H1 (cell line): ENCODE measurements around the gene PCDHB8. TPM values are rescaled to one million over a fixed set of nuclear protein-coding genes. Genes with fewer than 3 reads are reported as not detected.
A peak's percentile ranks its signal among the peaks of the same experiment; 100 is the strongest.

ENCODE experiments used
- CTCF ChIA-PET: fragments of 300-600 bp; sonication (Branson Sonifier 250); formaldehyde crosslinking; loops from one replicate; lab custom pipeline; 2021; ENCODE audit not compliant: partially characterized antibody; lab: Charles Lee
- POLR2A ChIA-PET: fragments of 300-600 bp; sonication (Branson Sonifier 250); formaldehyde crosslinking; loops from one replicate; lab custom pipeline; 2021; ENCODE audit warnings: inconsistent platforms; ENCODE audit not compliant: partially characterized antibody; lab: Charles Lee
- DNase-seq, 2 experiments: peaks; one replicate each; pipeline versions ENCODE4 v3.0.0 to v3.0.0-alpha.2; 2010 to 2022; ENCODE audit warnings: low spot score in 2 of 2, low read depth in 1 of 2, mixed read lengths in 1 of 2
- FAIRE-seq: peaks from 2 replicates; lab custom pipeline; 2011; peaks lifted over from hg19 to GRCh38; lab: Jason Lieb, UNC
- H2AFZ ChIP-seq: 2 replicates; pipeline ENCODE4 v1.8.1; 2012; ENCODE audit warnings: low read length, inconsistent platforms
- H2AK5ac ChIP-seq: 2 replicates; pipeline ENCODE4 v1.6.1; 2013; ENCODE audit warnings: low read depth, low read length
- H2BK120ac ChIP-seq: replicated peaks from 2 replicates; pipeline ENCODE3; 2013; ENCODE audit warnings: low read depth, low read length, inconsistent platforms
- H2BK12ac ChIP-seq: 2 replicates; pipeline ENCODE4 v1.6.1; 2013; ENCODE audit warnings: low read depth, low read length
- H2BK15ac ChIP-seq: 2 replicates; pipeline ENCODE4 v1.6.1; 2013; ENCODE audit warnings: low read length
- H2BK20ac ChIP-seq: 2 replicates; pipeline ENCODE4 v1.6.1; 2013; ENCODE audit warnings: low read length
- H2BK5ac ChIP-seq: 2 replicates; pipeline ENCODE4 v1.6.1; 2013; ENCODE audit warnings: low read depth, low read length
- H3K14ac ChIP-seq: 2 replicates; pipeline ENCODE4 v1.6.1; 2013; ENCODE audit warnings: inconsistent platforms; ENCODE audit not compliant: insufficient read length
- H3K18ac ChIP-seq: 2 replicates; pipeline ENCODE4 v1.6.1; 2013; ENCODE audit warnings: low read length; ENCODE audit errors: extremely low read depth
- H3K23ac ChIP-seq: 2 replicates; pipeline ENCODE4 v1.6.1; 2013; ENCODE audit warnings: inconsistent platforms; ENCODE audit not compliant: insufficient read length
- H3K23me2 ChIP-seq: 2 replicates; pipeline ENCODE4 v1.6.1; 2013; ENCODE audit warnings: low read depth, low read length
- H3K27ac ChIP-seq: 2 replicates; pipeline ENCODE4 v1.6.1; 2011; ENCODE audit warnings: low read depth, low read length, inconsistent platforms
- H3K27me3 ChIP-seq, 4 experiments: replicated peaks in 1 of 4; 1 replicate in 1 of 4; 2 replicates in 3 of 4; pipeline versions ENCODE4 v1.6.1 to v1.8.1; 2011 to 2013; ENCODE audit warnings: low read length in 3 of 4, mild to moderate bottlenecking in 3 of 4, inconsistent platforms in 2 of 4, mixed read lengths in 2 of 4, moderate library complexity in 1 of 4; ENCODE audit not compliant: control insufficient read depth in 3 of 4, insufficient read depth in 3 of 4; ENCODE audit errors: extremely low read depth in 1 of 4
- H3K36me3 ChIP-seq, 4 experiments: 2 replicates each; pipeline versions ENCODE4 v1.6.1 to v1.8.1; 2011 to 2013; ENCODE audit warnings: mild to moderate bottlenecking in 4 of 4, low read length in 3 of 4, moderate library complexity in 2 of 4, control low read depth in 1 of 4, inconsistent platforms in 1 of 4; ENCODE audit not compliant: insufficient read depth in 4 of 4, control insufficient read depth in 2 of 4
- H3K4ac ChIP-seq: replicated peaks from 2 replicates; pipeline ENCODE3; 2013; ENCODE audit warnings: low read length, low read depth, mixed read lengths, inconsistent platforms; ENCODE audit not compliant: insufficient read length
- H3K4me1 ChIP-seq, 4 experiments: replicated peaks in 1 of 4; 1 replicate in 1 of 4; 2 replicates in 3 of 4; pipeline versions ENCODE4 v1.6.1 to v1.8.1; 2011 to 2013; ENCODE audit warnings: low read length in 3 of 4, inconsistent platforms in 2 of 4, mixed read lengths in 1 of 4; ENCODE audit not compliant: insufficient read depth in 4 of 4, control insufficient read depth in 3 of 4
- H3K4me2 ChIP-seq, 2 experiments: 2 replicates each; pipeline versions ENCODE4 v1.6.1 to v1.8.1; 2011 to 2013; ENCODE audit warnings: low read depth in 2 of 2, low read length in 2 of 2, control low read depth in 1 of 2, inconsistent platforms in 1 of 2, mild to moderate bottlenecking in 1 of 2; ENCODE audit not compliant: insufficient read depth in 1 of 2
- H3K4me3 ChIP-seq, 4 experiments: fragments of 200-600, 300-600 bp in 1 of 4; sonication (generic), shearing (Covaris generic), sonication (Bioruptor Twin) in 1 of 4; 2 replicates each; pipeline versions ENCODE4 v1.5.1 to v1.8.1; 2011 to 2016; ENCODE audit warnings: low read length in 4 of 4, low read depth in 3 of 4, control low read depth in 2 of 4, inconsistent platforms in 2 of 4, mild to moderate bottlenecking in 2 of 4, mixed read lengths in 1 of 4, moderate library complexity in 1 of 4; ENCODE audit not compliant: insufficient read depth in 2 of 4; ENCODE audit errors: extremely low read depth in 1 of 4
- H3K56ac ChIP-seq: replicated peaks from 2 replicates; pipeline ENCODE3; 2013; ENCODE audit warnings: low read depth, mild to moderate bottlenecking, mixed read lengths, low read length, inconsistent platforms; ENCODE audit not compliant: insufficient read length
- H3K79me1 ChIP-seq: 2 replicates; pipeline ENCODE4 v1.6.1; 2013; ENCODE audit warnings: low read depth, low read length, control low read depth
- H3K79me2 ChIP-seq, 2 experiments: 2 replicates each; pipeline versions ENCODE4 v1.6.1 to v1.8.1; 2012 to 2013; ENCODE audit warnings: low read length in 2 of 2, mild to moderate bottlenecking in 2 of 2, inconsistent platforms in 1 of 2; ENCODE audit not compliant: insufficient read depth in 2 of 2, control insufficient read depth in 1 of 2
- H3K9ac ChIP-seq, 4 experiments: replicated peaks in 1 of 4; 1 replicate in 1 of 4; 2 replicates in 3 of 4; pipeline versions ENCODE4 v1.6.1 to v1.8.1; 2011 to 2013; ENCODE audit warnings: low read depth in 3 of 4, low read length in 3 of 4, control low read depth in 2 of 4, mild to moderate bottlenecking in 2 of 4, moderate library complexity in 2 of 4, inconsistent platforms in 1 of 4; ENCODE audit errors: extremely low read depth in 1 of 4
- H3K9me3 ChIP-seq, 2 experiments: 2 replicates each; pipeline versions ENCODE4 v1.6.1 to v1.8.1; 2012 to 2013; ENCODE audit warnings: mild to moderate bottlenecking in 2 of 2, moderate library complexity in 2 of 2, control low read depth in 1 of 2, inconsistent platforms in 1 of 2, low read depth in 1 of 2, low read length in 1 of 2, mixed read lengths in 1 of 2; ENCODE audit not compliant: insufficient read depth in 2 of 2
- H4K20me1 ChIP-seq, 2 experiments: replicated peaks in 1 of 2; 2 replicates each; pipeline versions ENCODE3 to v1.8.1; 2011 to 2013; ENCODE audit warnings: inconsistent platforms in 2 of 2, low read length in 2 of 2, mild to moderate bottlenecking in 1 of 2; ENCODE audit not compliant: insufficient read depth in 2 of 2, control insufficient read depth in 1 of 2
- H4K5ac ChIP-seq: 2 replicates; pipeline ENCODE4 v1.6.1; 2013; ENCODE audit warnings: low read length, low read depth, mixed read lengths, inconsistent platforms; ENCODE audit not compliant: insufficient read length
- H4K8ac ChIP-seq: 2 replicates; pipeline ENCODE4 v1.8.0; 2013; ENCODE audit warnings: mild to moderate bottlenecking, moderate library complexity, low read length, inconsistent platforms; ENCODE audit not compliant: insufficient read depth; ENCODE audit errors: extremely low read depth
- H4K91ac ChIP-seq: replicated peaks from 2 replicates; pipeline ENCODE3; 2013; ENCODE audit warnings: low read length, mixed read lengths, inconsistent platforms; ENCODE audit not compliant: insufficient read length
- CREB1 ChIP-seq: IDR thresholded peaks from 2 replicates; pipeline ENCODE4 v1.6.1; 2012; ENCODE audit warnings: inconsistent platforms
- CTBP2 ChIP-seq: IDR thresholded peaks from 2 replicates; pipeline ENCODE4 v1.7.0; 2011; ENCODE audit warnings: borderline replicate concordance, mild to moderate bottlenecking, moderate library complexity, mixed read lengths, low read length; ENCODE audit not compliant: insufficient read depth, insufficient read length
- GABPA ChIP-seq: IDR thresholded peaks from 2 replicates; pipeline ENCODE4 v1.6.1; 2011; ENCODE audit warnings: mild to moderate bottlenecking, low read length, moderate library complexity, borderline replicate concordance; ENCODE audit not compliant: insufficient read depth
- GTF2F1 ChIP-seq: IDR thresholded peaks from 2 replicates; pipeline ENCODE4 v1.6.1; 2012; ENCODE audit warnings: low read depth, low read length, improper control_type of control experiment, borderline replicate concordance
- NANOG ChIP-seq: IDR thresholded peaks from 2 replicates; pipeline ENCODE4 v1.6.1; 2011; ENCODE audit warnings: low read length, low read depth, mild to moderate bottlenecking, inconsistent platforms; ENCODE audit not compliant: insufficient read depth, poor library complexity, severe bottlenecking
- RAD21 ChIP-seq, 2 experiments: IDR thresholded peaks in 1 of 2; conservative IDR thresholded peaks in 1 of 2; 2 replicates each; pipeline ENCODE4 v1.6.1; 2011; ENCODE audit warnings: low read depth in 2 of 2, low read length in 2 of 2, improper control_type of control experiment in 1 of 2, inconsistent platforms in 1 of 2, mild to moderate bottlenecking in 1 of 2, moderate library complexity in 1 of 2
- RXRA ChIP-seq: IDR thresholded peaks from 2 replicates; pipeline ENCODE4 v1.6.1; 2011; ENCODE audit warnings: low read depth, mild to moderate bottlenecking, low read length, moderate library complexity; ENCODE audit not compliant: insufficient read depth
- SIN3A ChIP-seq, 2 experiments: IDR thresholded peaks in 1 of 2; conservative IDR thresholded peaks in 1 of 2; 2 replicates each; pipeline ENCODE4 v1.6.1; 2011 to 2012; ENCODE audit warnings: low read length in 2 of 2, improper control_type of control experiment in 1 of 2, low read depth in 1 of 2, mild to moderate bottlenecking in 1 of 2
- TAF1 ChIP-seq: IDR thresholded peaks from 2 replicates; pipeline ENCODE4 v1.6.1; 2011; ENCODE audit warnings: mild to moderate bottlenecking, low read depth, low read length
- TBP ChIP-seq: IDR thresholded peaks from 2 replicates; pipeline ENCODE4 v1.6.1; 2011; ENCODE audit warnings: low read depth, low read length, improper control_type of control experiment
- WGBS, 2 experiments: shearing (Covaris generic) in 1 of 2; methylation state at CpG; one replicate each; pipeline versions ENCODE4 v1.1.6 to v1.1.7; 2013 to 2015; ENCODE audit warnings: low lambda C conversion rate in 2 of 2, mixed read lengths in 2 of 2, inconsistent platforms in 1 of 2, low coverage in 1 of 2, missing lambda C conversion rate in 1 of 2; ENCODE audit not compliant: insufficient replicate concordance in 2 of 2, insufficient coverage in 1 of 2, insufficient read length in 1 of 2; ENCODE audit errors: extremely low coverage in 1 of 2, missing lambda C conversion rate in 1 of 2; 5-methylcytosine and 5-hydroxymethylcytosine counted together
- polyA plus RNA-seq, 7 experiments: library from polyadenylated mRNA; depleted of rRNA in 3 of 7; stranded (reverse) in 5 of 7; unstranded in 2 of 7; fragments of >200 nt in 5 of 7; fragments of 200-250 nt in 2 of 7; gene quantifications; 1 replicate in 5 of 7; 2 replicates in 1 of 7; 4 replicates in 1 of 7; pipeline versions ENCODE4 v1.2.1 to v1.2.3, GENCODE V29; 2011 to 2013; ENCODE audit warnings: missing spikeins in 2 of 7, mixed read lengths in 2 of 7
- total RNA-seq: library from RNA; stranded (reverse); fragmentation: NEBNext Ultra II Directional; extraction: Animal tissue kit (Norgen Biotek cat#: 25700); gene quantifications from 2 replicates; pipeline ENCODE4 v1.2.1, GENCODE V29; 2021

PCDHB8 gene
- total and polyA plus RNA-seq, 2 of the 8 experiments (the other 6 are each of a cell fraction or from before 2014, with no cell fraction given), result 0.24 to 1.1 TPM

- Histone ChIP-seq H3K9me3 (no peaks in the 10 kb centered on the region; a peak in 1 of 4 replicates), H3K27ac (no peak within 1 kb of the TSS)
- POLR2A ChIA-PET, result interaction anchor here (1.0 to 1.4 kb wide), 3 partner anchors 10 to 87 kb away, joined by 3 to 7 read pairs (median 6); partner anchors contain the start of genes PCDHB10, PCDHB2 and PCDHB5
- TF ChIP-seq SIN3A (conservative IDR thresholded peaks at IDR 0.05 in 1 of 2, IDR thresholded peaks at IDR 0.05 in 1 of 2; ENCODE audit: low read depth in 1 of 2, low read length in 2 of 2) (no peak), GABPA (no peak), RXRA (no peak), TBP (0 out of 2 replicates have a peak, but pooled peaks have one; percentile 16), CTBP2 (no peak), RAD21 (IDR thresholded peaks at IDR 0.05 in 1 of 2, conservative IDR thresholded peaks at IDR 0.05 in 1 of 2; ENCODE audit: low read depth in 2 of 2, low read length in 2 of 2) (peak; percentile 72 to 73), CREB1 (peak; percentile 84), TAF1 (peak; percentile 38; the same call in 1 of the 2 replicates), NANOG (no peak), GTF2F1 (no peak)
Observed at GRCh38 chr5:141182248-141182647, 4.7 kb downstream of the PCDHB8 start, which contains the start of gene PCDHB16. TSS of gene PCDHB16 (plus strand) at chr5:141182387. CDS start at chr5:141182560, 173 bp downstream.

More at GRCh38 chr5:141182248-141182647, 4.7 kb downstream of the PCDHB8 start, which contains the start of gene PCDHB16:
- H2BK15ac ChIP-seq, result no peak within 1 kb of the TSS
- 37% methylated on average over 13 of the region's 13 CpGs; no CpG with 5 or more reads in 1 of the 2 experiments for WGBS, 2 experiments
- H3K4me3 ChIP-seq, result peak within 1 kb of the TSS; percentile 11 to 52 (median 32); a peak in 5 of 8 replicates
- no peaks in the 10 kb centered on the region for H4K20me1 ChIP-seq
- H3K23me2 ChIP-seq, result no peaks in the 10 kb centered on the region
- H3K36me3 ChIP-seq, result no peaks in the 10 kb centered on the region
- no peaks in the 10 kb centered on the region for H3K79me2 ChIP-seq
- no peak within 1 kb of the TSS for H2BK20ac ChIP-seq
- H4K91ac ChIP-seq, result no peak within 1 kb of the TSS
- no peak within 1 kb of the TSS for H3K4ac ChIP-seq
- 0 out of 7 replicates have a peak, but pooled peaks cover 0 to 2% (median 0%) of the 10 kb centered on the region in 4 experiments for H3K4me1 ChIP-seq
- peak within 1 kb of the TSS; percentile 41 to 60 for H3K4me2 ChIP-seq
- H2BK12ac ChIP-seq, result no peak within 1 kb of the TSS
- no peak within 1 kb of the TSS for H4K5ac ChIP-seq
- H3K56ac ChIP-seq, result no peak within 1 kb of the TSS
- no peaks in the 10 kb centered on the region for H3K79me1 ChIP-seq
- no peak within 1 kb of the TSS for H2BK5ac ChIP-seq
- H3K23ac ChIP-seq, result no peak within 1 kb of the TSS
- no peak within 1 kb of the TSS for H3K14ac ChIP-seq
- peak in 1 of 2 experiments; percentile 78 for DNase-seq
- H3K27me3 ChIP-seq, result no peaks in the 10 kb centered on the region
- no peak within 1 kb of the TSS for H2BK120ac ChIP-seq
- FAIRE-seq, result peak; percentile 70
- H3K18ac ChIP-seq, result no peak within 1 kb of the TSS
- CTCF ChIA-PET, result interaction anchor here (0.6 to 3.5 kb wide), 71 partner anchors 9 to 765 kb away, joined by 3 to 44 read pairs (median 4); partner anchors contain the start of genes PCDHB10, PCDHB11, PCDHB12 and PCDHB13
- H3K9ac ChIP-seq, result peak within 1 kb of the TSS in 1 of 4 experiments; percentile 62; a peak in 1 of 7 replicates
- peak within 1 kb of the TSS; percentile 100 for H2AFZ ChIP-seq
- no peak within 1 kb of the TSS for H2AK5ac ChIP-seq
- 0 out of 2 replicates have a peak within 1 kb of the TSS, but pooled peaks have one; percentile 16 for H4K8ac ChIP-seq
